Nephron progenitor cell (in vitro differentiated cells): Measurements from ENCODE around the gene PIH1D2.
"Not testable (repeated sequence)": the region's sequence is repeated elsewhere in the genome, so short reads cannot be mapped to it uniquely, and the experiment has no call there.

Experiments used
- DNase-seq: peaks from one replicate; pipeline ENCODE4 v3.0.0; 2021
- H3K27ac Mint-ChIP-seq: 2 replicates; pipeline ENCODE4 v1.8.0; 2021; ENCODE audit warnings: mild to moderate bottlenecking, moderate library complexity, mixed read lengths
- H3K27me3 Mint-ChIP-seq: 2 replicates; pipeline ENCODE4 v1.8.0; 2021; ENCODE audit warnings: mild to moderate bottlenecking, low read depth, mixed read lengths; ENCODE audit not compliant: poor library complexity
- H3K36me3 Mint-ChIP-seq: 2 replicates; pipeline ENCODE4 v1.8.0; 2021; ENCODE audit warnings: low read depth, mixed read lengths
- H3K4me1 Mint-ChIP-seq: 2 replicates; pipeline ENCODE4 v1.8.0; 2021; ENCODE audit warnings: mixed read lengths
- H3K4me3 Mint-ChIP-seq: 2 replicates; pipeline ENCODE4 v1.8.0; 2021; ENCODE audit warnings: mild to moderate bottlenecking, moderate library complexity, mixed read lengths
- H3K9me3 Mint-ChIP-seq: 2 replicates; pipeline ENCODE4 v1.8.0; 2021; ENCODE audit warnings: mild to moderate bottlenecking, moderate library complexity, mixed read lengths
- TF ChIP-seq, protein P1 (sequence below): fragments of 200-600 bp; sonication (generic); IDR thresholded peaks from 2 replicates; pipeline ENCODE4 v1.5.0; 2021; ENCODE audit warnings: antibody characterized with exemption

The PIH1D2 gene

GRCh38 chr11:112097734-112098528 is 24.1 kb upstream of the PIH1D2 start:
- TF ChIP-seq, protein P1, sequence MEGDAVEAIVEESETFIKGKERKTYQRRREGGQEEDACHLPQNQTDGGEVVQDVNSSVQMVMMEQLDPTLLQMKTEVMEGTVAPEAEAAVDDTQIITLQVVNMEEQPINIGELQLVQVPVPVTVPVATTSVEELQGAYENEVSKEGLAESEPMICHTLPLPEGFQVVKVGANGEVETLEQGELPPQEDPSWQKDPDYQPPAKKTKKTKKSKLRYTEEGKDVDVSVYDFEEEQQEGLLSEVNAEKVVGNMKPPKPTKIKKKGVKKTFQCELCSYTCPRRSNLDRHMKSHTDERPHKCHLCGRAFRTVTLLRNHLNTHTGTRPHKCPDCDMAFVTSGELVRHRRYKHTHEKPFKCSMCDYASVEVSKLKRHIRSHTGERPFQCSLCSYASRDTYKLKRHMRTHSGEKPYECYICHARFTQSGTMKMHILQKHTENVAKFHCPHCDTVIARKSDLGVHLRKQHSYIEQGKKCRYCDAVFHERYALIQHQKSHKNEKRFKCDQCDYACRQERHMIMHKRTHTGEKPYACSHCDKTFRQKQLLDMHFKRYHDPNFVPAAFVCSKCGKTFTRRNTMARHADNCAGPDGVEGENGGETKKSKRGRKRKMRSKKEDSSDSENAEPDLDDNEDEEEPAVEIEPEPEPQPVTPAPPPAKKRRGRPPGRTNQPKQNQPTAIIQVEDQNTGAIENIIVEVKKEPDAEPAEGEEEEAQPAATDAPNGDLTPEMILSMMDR: no peak
- H3K4me1 Mint-ChIP-seq: no peaks in the 10 kb centered on the region
- H3K9me3 Mint-ChIP-seq: no peaks in the 10 kb centered on the region
- no peak overlapping the region for H3K4me3 Mint-ChIP-seq
- H3K27me3 Mint-ChIP-seq: no peaks in the 10 kb centered on the region
- no peak for DNase-seq
- no peak overlapping the region for H3K27ac Mint-ChIP-seq
- peaks cover 16% of the 10 kb centered on the region for H3K36me3 Mint-ChIP-seq

DNA sequence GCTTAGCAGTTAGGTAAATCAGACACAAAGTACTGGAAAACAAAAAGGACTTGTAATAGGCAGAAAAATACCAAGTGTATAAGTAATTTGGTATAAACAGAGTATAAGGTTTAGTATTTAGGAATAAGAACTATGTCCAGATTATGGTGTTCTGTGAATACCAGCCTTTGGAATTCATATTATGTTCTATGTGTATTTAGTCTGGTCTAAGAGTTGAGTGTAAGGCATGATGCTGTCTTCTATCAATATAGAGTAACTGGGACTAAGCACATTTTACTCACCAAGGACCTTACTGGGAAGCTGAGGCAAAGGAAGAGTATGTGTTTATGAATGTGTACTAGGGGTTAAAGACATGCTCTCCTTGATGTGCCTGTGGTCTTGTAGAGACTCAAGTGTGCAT is 22.4 kb upstream of the PIH1D2 start:
- H3K9me3 Mint-ChIP-seq: no peaks in the 10 kb centered on the region
- no peaks in the 10 kb centered on the region for H3K4me1 Mint-ChIP-seq
- TF ChIP-seq, protein P1: no peak
- H3K36me3 Mint-ChIP-seq: peaks cover 32% of the 10 kb centered on the region
- H3K4me3 Mint-ChIP-seq: no peak overlapping the region
- DNase-seq: no peak
- H3K27ac Mint-ChIP-seq: no peak overlapping the region
- H3K27me3 Mint-ChIP-seq: no peaks in the 10 kb centered on the region

DNA sequence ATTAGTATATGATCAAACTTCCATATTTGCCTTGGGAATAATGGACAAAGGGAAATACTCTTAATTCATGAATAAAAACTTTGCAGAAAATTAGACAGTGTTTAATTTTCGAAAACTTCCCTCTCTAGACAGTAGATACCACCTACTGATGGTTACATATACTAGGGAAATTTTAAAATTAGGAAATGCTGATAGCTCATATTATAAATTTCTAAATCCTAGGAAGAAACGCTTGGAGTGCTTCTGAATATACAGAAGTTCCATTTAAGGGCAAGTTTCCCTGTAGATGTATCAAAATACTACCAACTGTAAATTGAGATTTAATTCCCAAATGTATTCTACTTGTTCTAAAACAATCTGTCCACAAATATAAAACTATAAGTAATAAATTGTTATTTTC is 21.5 kb upstream of the PIH1D2 start:
- not testable (repeated sequence) for DNase-seq, H3K27me3 Mint-ChIP-seq, H3K9me3 Mint-ChIP-seq, H3K4me1 Mint-ChIP-seq, H3K27ac Mint-ChIP-seq, H3K4me3 Mint-ChIP-seq
- peaks cover 38% of the 10 kb centered on the region for H3K36me3 Mint-ChIP-seq

- TF ChIP-seq, protein P1: no peak
- H3K4me3 Mint-ChIP-seq: peak overlapping the region; percentile 100
- H3K27ac Mint-ChIP-seq: peak overlapping the region; percentile 96
- no peaks in the 10 kb centered on the region for H3K9me3 Mint-ChIP-seq
- peaks cover 50% of the 10 kb centered on the region for H3K4me1 Mint-ChIP-seq
- peak; percentile 6 for DNase-seq
- no peaks in the 10 kb centered on the region for H3K27me3 Mint-ChIP-seq
- H3K36me3 Mint-ChIP-seq: peaks cover 80% of the 10 kb centered on the region
These were observed 13.4 kb upstream of the PIH1D2 start for GRCh38 chr11:112087212-112087611.

GRCh38 chr11:112086422-112087191 is 12.8 kb upstream of the PIH1D2 start, which contains the start of the genes SDHD and TIMM8B:
Gene SDHD, plus strand, starts transcription at chr11:112086873. Its CDS starts 35 bp downstream, at chr11:112086908.
Gene TIMM8B, minus strand, starts transcription at chr11:112086756. Its CDS starts 33 bp downstream, at chr11:112086723.
- Mint-ChIP-seq H3K27ac (peak within 1 kb of the TSS; percentile 96), H3K4me3 (peak within 1 kb of the TSS; percentile 100), H3K36me3 (peaks cover 79% of the 10 kb centered on the region)

More at GRCh38 chr11:112086422-112087191, 12.8 kb upstream of the PIH1D2 start, which contains the start of the genes SDHD and TIMM8B:
- Mint-ChIP-seq H3K4me1 (peaks cover 50% of the 10 kb centered on the region), H3K27me3 (no peaks in the 10 kb centered on the region), H3K9me3 (no peaks in the 10 kb centered on the region)
- TF ChIP-seq, protein P1: no peak
- peak; percentile 95 for DNase-seq
